Neuron (in vitro differentiated cells): ENCODE data around the gene R3HDM4.
A peak's percentile ranks its signal among the peaks of the same experiment; 100 is the strongest.
"Not testable (repeated sequence)": the region's sequence is repeated elsewhere in the genome, so short reads cannot be mapped to it uniquely, and the experiment has no call there.

ENCODE experiments used
- H2AFZ ChIP-seq: one replicate; pipeline ENCODE4 v1.6.1; 2013; ENCODE audit warnings: low read depth, mild to moderate bottlenecking, inconsistent platforms, low read length, moderate library complexity
- H3K27me3 ChIP-seq: one replicate; pipeline ENCODE4 v1.6.1; 2013; ENCODE audit warnings: low read length; ENCODE audit not compliant: insufficient read depth
- H3K36me3 ChIP-seq: one replicate; pipeline ENCODE4 v1.6.1; 2013; ENCODE audit warnings: low read length; ENCODE audit not compliant: insufficient read depth
- H3K4me1 ChIP-seq: one replicate; pipeline ENCODE4 v1.6.1; 2013; ENCODE audit warnings: low read length; ENCODE audit not compliant: insufficient read depth
- H3K4me3 ChIP-seq: 2 replicates; pipeline ENCODE4 v1.5.1; 2013; ENCODE audit warnings: mild to moderate bottlenecking, low read length, moderate library complexity
- H3K9me3 ChIP-seq: one replicate; pipeline ENCODE4 v1.6.1; 2013; ENCODE audit warnings: low read length

The R3HDM4 gene

DNA sequence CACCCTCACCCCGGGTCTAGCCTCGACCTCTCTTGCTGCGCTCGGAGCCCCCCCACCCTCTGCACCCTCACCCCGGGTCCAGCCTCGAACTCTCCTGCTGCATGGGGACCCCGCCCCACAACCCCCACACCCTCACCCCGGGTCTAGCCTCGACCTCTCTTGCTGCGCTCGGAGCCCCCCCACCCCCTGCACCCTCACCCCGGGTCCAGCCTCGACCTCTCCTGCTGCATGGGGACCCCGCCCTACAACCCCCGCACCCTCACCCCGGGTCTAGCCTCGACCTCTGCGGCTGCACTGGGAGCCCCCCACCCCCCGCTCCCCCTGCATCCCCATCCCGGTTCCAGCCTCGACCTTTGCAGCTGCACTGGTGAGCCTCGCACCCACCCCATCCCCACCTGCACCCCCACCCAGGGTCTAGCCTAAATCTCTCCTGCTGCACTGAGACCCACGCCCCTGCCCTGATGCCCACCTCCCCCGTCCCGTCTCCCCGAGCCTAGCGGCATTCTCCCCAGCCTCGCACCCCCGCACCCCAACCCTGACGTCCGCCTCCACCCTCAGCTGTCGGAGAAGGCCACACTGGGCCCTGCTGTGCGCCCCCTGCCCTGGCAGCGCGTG lies 51.8 kb downstream of the R3HDM4 start:
- H3K27me3 ChIP-seq = peaks cover 2% of the 10 kb centered on the region
- no peak overlapping the region for H3K4me3 ChIP-seq
- H2AFZ ChIP-seq = no peak overlapping the region
- H3K4me1 ChIP-seq = peaks cover 2% of the 10 kb centered on the region
- H3K36me3 ChIP-seq = no peaks in the 10 kb centered on the region
- no peaks in the 10 kb centered on the region for H3K9me3 ChIP-seq

DNA sequence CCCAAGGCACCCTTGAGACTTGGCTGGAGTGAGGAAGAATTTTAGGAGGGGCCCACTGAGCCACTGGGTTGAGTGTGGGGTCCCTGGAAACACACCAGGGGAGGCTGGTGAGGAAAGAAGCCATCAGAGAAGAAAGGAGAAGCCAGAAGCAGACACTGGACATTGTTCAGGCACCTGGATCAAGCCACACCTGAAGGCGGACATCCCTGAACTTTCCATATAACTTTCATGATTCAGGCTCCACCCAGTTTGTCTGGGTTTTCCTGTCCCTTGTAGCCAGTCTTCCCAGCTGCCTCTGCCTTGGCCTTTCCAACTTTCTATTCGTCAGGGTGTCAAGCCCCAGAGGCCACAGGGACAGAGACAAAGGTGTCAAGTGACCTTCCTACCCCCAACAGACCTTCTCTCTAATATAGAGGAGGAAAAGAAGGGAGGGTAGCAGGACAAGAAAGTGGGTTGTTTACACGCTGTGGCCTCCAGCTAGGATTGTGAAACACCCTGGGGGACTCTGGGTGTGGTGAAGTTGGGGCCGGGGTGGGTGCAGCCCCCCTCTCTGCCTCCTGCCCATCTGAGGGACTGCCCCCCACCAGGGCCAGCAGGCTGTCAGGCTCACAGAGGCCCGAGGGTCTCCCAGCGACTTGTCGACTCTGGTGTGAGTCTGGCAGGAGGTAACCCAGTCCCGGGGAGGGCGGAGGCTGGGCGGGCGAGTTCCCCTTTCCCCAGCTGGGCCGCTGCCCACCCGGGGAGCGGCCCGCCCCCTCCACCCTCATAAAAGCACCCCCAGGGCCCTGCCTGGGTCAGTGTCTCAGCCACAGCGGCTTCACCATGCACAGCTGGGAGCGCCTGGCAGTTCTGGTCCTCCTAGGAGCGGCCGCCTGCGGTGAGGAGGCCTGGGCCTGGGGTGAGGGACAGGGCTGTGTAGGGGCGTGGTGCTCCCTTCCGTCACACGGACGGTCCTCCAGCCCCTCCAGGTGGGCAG lies 53.9 kb downstream of the R3HDM4 start, which contains the start of gene CFD:
Gene CFD (plus strand): TSS at position 797 of the 976 bp plus-strand sequence. CDS start 26 bp downstream, at position 823.
- peaks cover 2% of the 10 kb centered on the region for H3K4me1 ChIP-seq
- H2AFZ ChIP-seq = no peak within 1 kb of the TSS
- no peaks in the 10 kb centered on the region for H3K36me3 ChIP-seq
- no peaks in the 10 kb centered on the region for H3K9me3 ChIP-seq
- H3K27me3 ChIP-seq = peaks cover 2% of the 10 kb centered on the region
- H3K4me3 ChIP-seq = peak within 1 kb of the TSS; percentile 26

DNA sequence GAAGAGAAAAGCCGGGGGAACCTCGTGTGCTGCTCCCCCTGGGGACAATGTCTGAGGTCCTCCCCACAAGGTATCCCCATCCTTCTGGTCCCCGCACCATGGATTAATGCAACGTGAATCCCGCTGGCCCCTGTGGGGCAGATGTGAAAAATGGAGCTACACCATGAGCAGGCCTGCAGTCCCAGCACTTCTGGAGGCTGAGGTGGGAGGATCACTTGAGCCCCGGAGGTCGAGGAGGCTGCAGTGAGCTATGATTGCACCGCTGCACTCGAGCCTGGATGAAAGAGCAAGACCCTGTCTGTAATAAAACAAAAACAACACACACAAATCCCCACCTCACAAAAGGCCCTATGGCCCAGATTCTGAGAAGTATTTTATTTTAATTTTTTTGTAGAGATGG lies 54.7 kb downstream of the R3HDM4 start:
- no peaks in the 10 kb centered on the region for H3K9me3 ChIP-seq
- H3K27me3 ChIP-seq = peaks cover 2% of the 10 kb centered on the region
- no peaks in the 10 kb centered on the region for H3K36me3 ChIP-seq
- H3K4me3 ChIP-seq = no peak overlapping the region
- no peak overlapping the region for H2AFZ ChIP-seq
- H3K4me1 ChIP-seq = peaks cover 2% of the 10 kb centered on the region

DNA sequence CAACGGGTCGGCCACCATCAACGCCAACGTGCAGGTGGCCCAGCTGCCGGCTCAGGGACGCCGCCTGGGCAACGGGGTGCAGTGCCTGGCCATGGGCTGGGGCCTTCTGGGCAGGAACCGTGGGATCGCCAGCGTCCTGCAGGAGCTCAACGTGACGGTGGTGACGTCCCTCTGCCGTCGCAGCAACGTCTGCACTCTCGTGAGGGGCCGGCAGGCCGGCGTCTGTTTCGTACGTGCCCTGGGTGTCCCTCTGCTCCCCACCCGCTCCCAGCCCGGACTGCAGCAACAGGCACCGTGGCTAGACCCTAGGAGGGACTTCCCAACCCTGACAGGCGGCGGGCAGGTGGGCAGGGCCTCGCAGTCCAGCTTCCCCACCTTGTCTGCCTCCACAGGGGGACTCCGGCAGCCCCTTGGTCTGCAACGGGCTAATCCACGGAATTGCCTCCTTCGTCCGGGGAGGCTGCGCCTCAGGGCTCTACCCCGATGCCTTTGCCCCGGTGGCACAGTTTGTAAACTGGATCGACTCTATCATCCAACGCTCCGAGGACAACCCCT lies 57.4 kb downstream of the R3HDM4 start:
- H3K9me3 ChIP-seq = no peaks in the 10 kb centered on the region
- H3K4me1 ChIP-seq = peaks cover 2% of the 10 kb centered on the region
- H3K27me3 ChIP-seq = peaks cover 2% of the 10 kb centered on the region
- no peak overlapping the region for H3K4me3 ChIP-seq
- no peaks in the 10 kb centered on the region for H3K36me3 ChIP-seq
- H2AFZ ChIP-seq = no peak overlapping the region

DNA sequence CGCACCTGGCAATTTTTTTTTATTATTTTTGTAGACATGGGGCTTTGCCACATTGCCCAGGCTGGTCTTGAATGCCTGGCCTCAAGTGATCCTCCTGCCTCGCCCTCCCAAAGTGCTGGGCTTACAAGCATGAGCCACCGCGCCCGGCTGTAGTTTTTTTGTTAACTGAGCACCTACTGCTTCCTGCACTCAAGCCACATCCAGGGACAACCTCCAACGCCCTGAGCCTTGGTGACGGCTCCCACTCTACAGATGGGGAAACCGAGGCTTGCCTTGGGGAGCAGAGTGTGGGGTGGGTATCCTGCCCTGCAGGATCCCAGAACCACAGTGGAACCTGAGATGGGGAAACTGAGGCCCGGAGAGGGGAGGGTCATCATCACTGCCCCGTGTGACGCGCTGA lies 57.9 kb downstream of the R3HDM4 start:
- Histone ChIP-seq H3K4me1 (peaks cover 2% of the 10 kb centered on the region), H2AFZ (no peak overlapping the region), H3K36me3 (no peaks in the 10 kb centered on the region), H3K27me3 (peaks cover 2% of the 10 kb centered on the region), H3K4me3 (no peak overlapping the region), H3K9me3 (no peaks in the 10 kb centered on the region)

DNA sequence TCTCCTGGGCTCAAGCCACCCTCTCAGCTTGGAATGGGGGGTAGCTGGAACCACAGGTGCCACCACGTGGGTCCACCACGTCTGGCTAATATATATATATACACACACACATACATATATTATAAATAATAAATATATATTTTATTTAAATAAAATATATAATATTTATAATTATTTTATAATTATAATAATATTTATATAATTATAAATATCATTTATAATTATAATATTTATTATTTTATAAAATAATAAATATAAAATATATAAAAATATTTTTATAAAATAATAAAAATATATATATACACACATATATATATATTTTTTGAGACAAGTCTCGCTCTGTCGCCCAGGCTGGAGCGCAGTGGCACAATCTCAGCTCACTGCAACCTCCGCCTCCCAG lies 58.5 kb downstream of the R3HDM4 start:
- H3K4me3 ChIP-seq = no peak overlapping the region
- H3K27me3 ChIP-seq = no peaks in the 10 kb centered on the region
- no peaks in the 10 kb centered on the region for H3K36me3 ChIP-seq
- no peaks in the 10 kb centered on the region for H3K4me1 ChIP-seq
- no peak overlapping the region for H2AFZ ChIP-seq
- H3K9me3 ChIP-seq = no peaks in the 10 kb centered on the region

DNA sequence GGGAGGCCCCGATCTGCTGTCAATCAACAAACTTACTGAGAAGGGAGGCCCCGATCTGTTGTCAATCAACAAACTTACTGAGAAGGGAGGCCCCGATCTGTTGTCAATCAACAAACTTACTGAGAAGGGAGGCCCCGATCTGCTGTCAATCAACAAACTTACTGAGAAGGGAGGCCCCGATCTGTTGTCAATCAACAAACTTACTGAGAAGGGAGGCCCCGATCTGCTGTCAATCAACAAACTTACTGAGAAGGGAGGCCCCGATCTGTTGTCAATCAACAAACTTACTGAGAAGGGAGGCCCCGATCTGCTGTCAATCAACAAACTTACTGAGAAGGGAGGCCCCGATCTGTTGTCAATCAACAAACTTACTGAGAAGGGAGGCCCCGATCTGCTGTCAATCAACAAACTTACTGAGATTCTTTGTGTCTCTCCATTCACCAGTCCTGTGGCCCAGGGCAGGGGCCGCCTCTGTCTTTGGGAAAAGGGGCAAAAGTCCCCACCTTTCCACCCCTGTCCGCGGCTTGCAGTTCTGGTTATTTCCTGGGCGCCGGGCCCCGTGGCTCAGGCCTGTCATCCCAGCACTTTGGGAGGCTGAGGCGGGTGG lies 59.3 kb downstream of the R3HDM4 start:
- H2AFZ ChIP-seq, H3K9me3 ChIP-seq, H3K4me1 ChIP-seq, H3K27me3 ChIP-seq, H3K36me3 ChIP-seq, H3K4me3 ChIP-seq: not testable (repeated sequence)

DNA sequence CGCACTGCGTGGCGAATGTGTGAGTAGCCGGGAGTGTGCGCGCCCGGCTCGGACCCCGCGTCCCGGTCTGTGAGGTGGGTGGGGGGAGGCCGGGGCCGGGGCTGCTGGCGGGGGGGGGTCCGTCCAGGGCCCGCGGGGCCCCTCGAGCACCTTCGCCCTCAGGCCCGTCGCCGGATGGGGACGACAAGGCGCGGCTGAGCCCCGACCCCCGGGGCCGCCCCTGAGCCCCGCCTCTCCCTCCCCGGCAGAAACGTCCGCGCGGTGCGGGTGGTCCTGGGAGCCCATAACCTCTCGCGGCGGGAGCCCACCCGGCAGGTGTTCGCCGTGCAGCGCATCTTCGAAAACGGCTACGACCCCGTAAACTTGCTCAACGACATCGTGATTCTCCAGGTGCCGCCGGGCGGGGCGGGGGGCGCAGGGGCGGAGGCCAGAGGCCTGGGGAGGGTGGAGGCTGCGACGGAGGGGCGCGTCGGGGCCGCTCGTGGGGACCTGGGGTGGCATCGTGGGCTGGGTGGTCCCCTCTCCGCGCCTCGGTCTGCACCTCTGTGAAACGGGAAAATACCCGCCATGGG lies 59.9 kb downstream of the R3HDM4 start:
- Histone ChIP-seq H3K4me1 (no peaks in the 10 kb centered on the region), H3K4me3 (no peak overlapping the region), H3K9me3 (no peaks in the 10 kb centered on the region), H2AFZ (no peak overlapping the region), H3K36me3 (no peaks in the 10 kb centered on the region), H3K27me3 (no peaks in the 10 kb centered on the region)

DNA sequence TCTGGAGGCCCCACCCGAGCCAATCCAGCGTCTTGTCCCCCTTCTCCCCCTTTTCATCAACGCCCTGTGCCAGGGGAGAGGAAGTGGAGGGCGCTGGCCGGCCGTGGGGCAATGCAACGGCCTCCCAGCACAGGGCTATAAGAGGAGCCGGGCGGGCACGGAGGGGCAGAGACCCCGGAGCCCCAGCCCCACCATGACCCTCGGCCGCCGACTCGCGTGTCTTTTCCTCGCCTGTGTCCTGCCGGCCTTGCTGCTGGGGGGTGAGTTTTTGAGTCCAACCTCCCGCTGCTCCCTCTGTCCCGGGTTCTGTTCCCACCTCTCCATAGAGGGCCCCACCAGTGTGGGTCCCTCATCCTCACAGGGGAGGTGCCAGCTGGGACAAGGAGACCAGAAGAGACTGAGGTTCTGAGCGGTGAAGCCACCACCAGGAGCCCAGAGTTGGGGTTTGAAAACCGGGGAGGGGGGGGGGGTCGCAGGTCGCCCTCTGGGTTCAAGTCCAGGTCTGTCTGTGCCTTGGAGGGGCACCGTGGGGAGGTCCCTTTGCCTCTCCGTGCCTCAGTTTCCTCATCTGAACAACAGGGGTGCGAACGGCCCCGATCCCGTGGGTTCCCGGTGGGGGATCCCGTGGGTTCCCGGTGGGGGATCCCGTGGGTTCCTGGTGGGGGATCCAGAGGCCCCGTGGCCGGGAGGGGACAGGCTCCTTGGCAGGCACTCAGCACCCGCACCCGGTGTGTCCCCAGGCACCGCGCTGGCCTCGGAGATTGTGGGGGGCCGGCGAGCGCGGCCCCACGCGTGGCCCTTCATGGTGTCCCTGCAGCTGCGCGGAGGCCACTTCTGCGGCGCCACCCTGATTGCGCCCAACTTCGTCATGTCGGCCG lies 60.6 kb downstream of the R3HDM4 start, which contains the start of gene ELANE:
Gene ELANE (plus strand): TSS at position 168 of the 878 bp plus-strand sequence. CDS start 26 bp downstream, at position 194.
- Histone ChIP-seq H3K9me3 (no peaks in the 10 kb centered on the region), H3K4me1 (no peaks in the 10 kb centered on the region), H3K36me3 (no peaks in the 10 kb centered on the region), H3K4me3 (no peak within 1 kb of the TSS), H2AFZ (no peak within 1 kb of the TSS), H3K27me3 (no peaks in the 10 kb centered on the region)

DNA sequence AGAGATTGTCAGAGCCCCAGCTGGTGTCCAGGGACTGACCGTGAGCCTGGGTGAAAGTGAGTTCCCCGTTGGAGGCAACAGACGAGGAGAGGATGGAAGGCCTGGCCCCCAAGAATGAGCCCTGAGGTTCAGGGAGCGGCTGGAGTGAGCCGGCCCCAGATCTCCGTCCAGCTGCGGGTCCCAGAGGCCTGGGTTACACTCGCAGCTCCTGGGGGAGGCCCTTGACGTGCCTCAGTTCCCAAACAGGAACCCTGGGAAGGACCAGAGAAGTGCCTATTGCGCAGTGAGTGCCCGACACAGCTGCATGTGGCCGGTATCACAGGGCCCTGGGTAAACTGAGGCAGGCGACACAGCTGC lies 62.1 kb downstream of the R3HDM4 start:
- Histone ChIP-seq H3K9me3 (no peaks in the 10 kb centered on the region), H3K36me3 (no peaks in the 10 kb centered on the region), H3K27me3 (peaks cover 7% of the 10 kb centered on the region), H2AFZ (no peak overlapping the region), H3K4me3 (no peak overlapping the region), H3K4me1 (peaks cover 3% of the 10 kb centered on the region)

DNA sequence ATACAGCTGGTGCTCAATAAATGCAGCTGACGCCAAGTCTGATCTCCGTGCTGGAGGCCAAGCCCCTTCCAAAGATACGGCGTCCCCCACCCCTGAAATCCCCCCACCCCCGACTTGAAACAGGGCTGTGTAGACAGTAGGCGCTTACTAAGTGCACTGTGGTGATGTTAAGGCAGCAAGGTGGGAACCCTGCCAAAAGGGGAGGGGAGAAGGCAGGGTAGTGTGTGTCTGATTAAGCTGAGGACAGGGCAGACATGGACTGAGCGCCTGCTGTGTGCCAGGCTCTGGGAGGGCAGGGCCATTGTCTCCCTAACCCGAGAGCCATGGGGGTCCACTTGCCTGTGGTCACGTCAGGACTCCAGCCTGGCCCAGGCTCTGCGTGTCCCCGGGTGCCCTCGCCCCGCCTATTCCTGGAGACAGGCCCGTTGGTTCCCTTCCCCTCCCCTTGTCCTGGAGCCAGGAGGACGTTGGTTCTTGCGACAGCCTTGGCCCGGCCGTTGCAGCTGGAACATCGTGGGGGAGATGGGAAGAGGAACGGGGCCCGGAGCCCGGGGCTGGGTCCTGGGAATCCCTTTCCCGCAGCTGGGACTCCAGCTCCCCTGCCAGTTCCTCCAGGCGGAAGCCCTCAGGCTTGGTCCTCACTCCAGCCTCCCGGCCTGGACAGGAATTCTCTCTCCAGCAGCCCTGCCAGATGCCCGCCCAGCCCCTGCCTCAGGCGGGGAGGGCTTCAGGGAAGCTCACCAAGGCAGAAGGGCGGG lies 62.6 kb downstream of the R3HDM4 start:
- H3K27me3 ChIP-seq = peaks cover 7% of the 10 kb centered on the region
- no peak overlapping the region for H3K4me3 ChIP-seq
- H2AFZ ChIP-seq = no peak overlapping the region
- no peaks in the 10 kb centered on the region for H3K36me3 ChIP-seq
- H3K9me3 ChIP-seq = no peaks in the 10 kb centered on the region
- H3K4me1 ChIP-seq = peaks cover 8% of the 10 kb centered on the region
